GM20431 (cell line): ENCODE results near the gene PINK1.
"Not testable (repeated sequence)": the region's sequence is repeated elsewhere in the genome, so short reads cannot be mapped to it uniquely, and the experiment has no call there.

ENCODE experiments used
- in situ Hi-C: fragments of 300-500 bp; cut with MseI, MboI; formaldehyde crosslinking; loops from one replicate; pipeline ENCODE4 v1.15.0; 2020; ENCODE audit warnings: low sequenced_read_pairs; ENCODE audit not compliant: unreplicated experiment

The PINK1 gene

GRCh38 chr1:20633190-20634064 lies at the start of gene PINK1:
Gene PINK1, plus strand, starts transcription at chr1:20633458. Its CDS starts 91 bp downstream, at chr1:20633549.
- in situ Hi-C loops: no loop called here

DNA sequence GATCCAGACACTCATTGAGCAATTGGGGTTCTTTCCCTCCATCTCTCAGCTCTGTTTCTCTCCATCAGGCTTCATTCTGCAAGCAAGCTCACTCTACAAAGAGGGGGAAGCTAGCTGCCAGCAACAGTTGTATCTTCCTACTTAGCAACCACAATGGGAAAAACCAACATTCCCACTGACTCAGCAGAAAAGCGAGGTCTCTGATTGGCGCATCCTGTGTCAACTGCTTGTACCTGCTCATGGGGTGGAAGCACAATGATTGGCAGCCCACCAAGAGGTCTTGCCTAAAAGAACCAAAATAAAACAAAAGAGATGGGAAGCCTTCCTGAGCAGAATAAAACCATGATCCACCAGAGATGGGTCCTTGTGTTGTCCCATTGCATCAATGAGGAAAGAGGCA lies 48.4 kb upstream of the PINK1 start:
- in situ Hi-C loops: no loop called here

GRCh38 chr1:20586953-20587660 lies 46.2 kb upstream of the PINK1 start:
- in situ Hi-C loops: no loop called here

- in situ Hi-C loops: no loop called here
These were observed 45.6 kb upstream of the PINK1 start for GRCh38 chr1:20587661-20588053.

- in situ Hi-C loops: no loop called here
These were observed 44.5 kb upstream of the PINK1 start, which contains the start of gene CDA for GRCh38 chr1:20588634-20589225. Gene CDA, plus strand, starts transcription at chr1:20589097. Its CDS starts 33 bp downstream, at chr1:20589130.

DNA sequence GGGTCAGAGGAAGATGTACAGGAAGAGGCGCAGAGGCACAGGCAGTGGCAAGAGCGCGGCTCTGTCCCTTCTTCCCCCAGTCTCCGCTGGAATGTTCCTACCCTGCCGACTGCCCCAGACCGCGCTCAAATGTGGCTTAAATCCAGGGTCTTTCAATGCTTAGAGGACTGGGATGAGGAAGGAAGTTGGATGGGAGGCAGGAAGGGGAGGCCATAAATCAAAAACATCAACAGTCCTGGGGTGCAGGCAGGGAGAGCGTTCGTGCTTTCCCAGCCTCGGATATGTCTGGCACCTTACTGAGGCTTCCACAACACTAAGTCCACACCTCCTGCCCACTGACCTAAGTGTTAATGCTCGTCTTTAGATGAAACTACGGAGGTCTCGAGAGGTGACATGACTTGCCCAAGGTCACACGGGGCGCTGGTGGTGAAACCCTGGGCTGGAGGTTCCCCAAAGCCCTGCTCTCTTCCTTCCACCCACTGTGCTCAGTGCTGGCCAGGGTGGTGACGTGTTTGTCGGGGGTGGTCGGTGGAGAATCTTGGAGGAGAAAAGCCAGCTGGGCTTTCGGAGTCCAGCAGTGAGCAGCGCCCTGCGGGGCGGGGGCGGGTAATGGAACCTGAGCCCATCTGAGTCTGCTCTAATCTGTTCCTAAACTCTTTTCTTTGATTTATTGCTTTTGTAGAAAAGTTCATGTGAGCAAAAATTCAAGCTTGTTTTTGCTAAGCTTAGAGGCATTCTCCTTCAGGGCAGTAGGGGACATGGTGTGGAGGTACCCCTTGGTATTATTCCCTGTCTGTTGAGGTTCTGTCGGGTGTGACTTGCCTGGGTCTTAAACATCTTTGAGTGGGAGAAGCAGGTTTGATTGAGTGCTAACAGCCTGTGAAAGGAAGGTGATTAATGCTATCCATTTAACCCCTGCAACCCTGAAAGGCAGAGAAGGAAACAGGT lies 43.7 kb upstream of the PINK1 start:
- in situ Hi-C loops: no loop called here

DNA sequence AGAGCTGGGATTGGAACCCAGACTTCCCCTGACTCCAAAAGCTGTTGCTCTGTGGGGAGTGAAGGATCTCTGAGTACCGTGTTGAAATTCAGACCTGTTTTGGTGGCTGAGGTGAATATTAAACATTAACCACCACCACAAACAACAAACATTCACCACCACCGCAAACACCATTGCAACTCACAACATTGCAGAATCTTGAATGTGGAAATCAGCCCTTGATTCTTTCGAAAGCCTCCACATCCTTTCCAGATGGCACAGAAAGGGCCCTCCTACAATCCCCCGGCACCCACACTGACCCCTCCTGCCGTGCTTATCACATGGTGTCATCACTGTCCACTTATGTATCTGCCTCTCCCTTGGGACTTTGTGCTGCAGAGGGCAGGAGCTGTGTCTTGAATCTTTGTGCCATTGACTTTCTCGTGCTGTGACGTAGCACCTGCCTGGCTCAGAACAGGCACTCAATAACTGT lies 42.9 kb upstream of the PINK1 start:
- in situ Hi-C loops: no loop called here

DNA sequence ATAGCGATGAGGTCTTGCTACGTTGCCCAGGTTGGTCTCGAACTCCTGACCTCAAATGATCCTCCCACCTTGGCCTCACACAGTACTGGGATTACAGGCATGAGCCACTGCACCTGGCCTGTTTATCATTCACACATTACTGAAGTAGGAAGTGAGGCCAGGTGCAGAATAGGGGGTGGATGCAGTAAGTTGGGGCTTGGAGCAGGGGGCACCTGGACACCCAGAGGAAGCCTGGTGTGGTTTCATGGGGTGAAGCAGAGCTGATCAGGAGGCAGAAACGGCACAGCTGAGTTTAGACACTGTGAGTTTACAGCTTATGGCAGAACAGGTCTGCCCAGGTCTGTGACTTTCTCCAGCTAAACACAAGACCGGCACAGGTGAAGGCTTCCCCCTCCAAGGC lies 39.5 kb upstream of the PINK1 start:
- in situ Hi-C loops: no loop called here

DNA sequence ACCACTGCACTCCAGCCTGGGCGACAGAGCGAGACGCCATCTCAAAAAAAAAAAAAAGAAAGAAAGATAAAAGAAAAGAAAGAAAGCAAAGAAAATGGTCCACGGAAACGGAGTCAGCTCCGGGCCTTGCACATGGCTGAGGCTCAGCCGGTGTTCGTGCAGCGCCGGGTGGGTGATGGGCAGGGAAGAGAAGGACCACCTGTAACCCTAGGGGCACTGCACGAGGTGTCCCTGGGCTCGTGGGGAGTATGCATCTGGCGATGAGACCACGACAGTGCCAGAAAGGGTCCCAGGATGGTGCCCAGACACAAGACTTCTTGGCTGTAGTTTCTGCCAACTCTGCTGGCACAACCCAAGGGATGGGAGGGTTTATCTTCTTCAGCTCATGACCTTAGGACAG lies 38.5 kb upstream of the PINK1 start:
- in situ Hi-C loops: no loop called here

GRCh38 chr1:20596106-20596505 lies 37.2 kb upstream of the PINK1 start:
- in situ Hi-C loops: no loop called here

GRCh38 chr1:20597650-20598049 lies 35.6 kb upstream of the PINK1 start:
- in situ Hi-C loops: no loop called here

DNA sequence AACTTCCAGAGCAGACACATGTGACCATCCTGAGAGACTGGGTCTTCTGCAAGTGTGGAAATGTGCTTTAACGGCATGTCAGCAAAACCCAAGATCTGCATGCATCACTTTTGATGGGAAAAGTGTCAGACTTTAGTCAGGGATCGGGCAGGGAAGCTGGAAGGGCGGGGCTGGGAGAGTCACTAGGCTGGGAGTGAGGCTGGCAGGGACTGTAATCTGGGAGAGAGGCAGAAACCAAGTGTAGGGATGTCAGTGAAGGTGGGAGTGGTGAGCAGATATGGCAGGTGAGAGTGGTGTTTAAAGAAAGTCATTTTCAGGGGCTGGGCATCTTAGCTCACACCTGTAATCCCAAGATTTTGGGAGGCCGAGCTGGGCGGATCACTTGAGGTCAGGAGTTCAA lies 33.1 kb upstream of the PINK1 start:
- in situ Hi-C loops: no loop called here

- in situ Hi-C loops: no loop called here
These were observed 32.0 kb upstream of the PINK1 start for GRCh38 chr1:20601129-20601825.

DNA sequence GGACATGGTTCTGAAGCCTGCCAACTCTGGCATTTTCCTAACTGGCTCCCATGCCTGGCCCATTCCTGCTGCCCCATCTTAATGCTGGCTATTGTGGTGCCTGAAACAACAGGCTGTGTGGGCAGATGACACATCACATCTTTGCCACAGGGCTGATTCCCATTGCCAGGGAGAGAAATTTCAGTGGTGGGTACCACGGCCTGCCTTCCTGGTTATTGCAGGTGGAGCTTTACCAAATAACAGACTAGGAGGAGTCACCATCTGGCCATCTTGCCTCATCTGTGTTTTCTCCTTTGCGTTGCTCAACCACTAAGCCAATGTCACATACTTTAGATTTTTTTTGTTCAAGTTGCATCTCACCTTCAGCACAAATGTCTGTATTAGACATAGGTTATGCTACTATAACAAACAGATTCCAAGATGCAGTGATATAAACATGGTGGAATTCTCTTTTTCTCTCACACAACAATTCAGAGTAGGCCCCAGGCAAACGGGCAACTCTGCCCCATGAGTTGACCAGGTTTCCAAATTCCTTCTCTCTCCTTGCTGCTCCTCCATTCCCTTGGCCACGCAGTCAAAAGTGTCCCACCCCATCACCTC lies 30.3 kb upstream of the PINK1 start:
- in situ Hi-C loops: no loop called here

- in situ Hi-C loops: no loop called here
These were observed 29.5 kb upstream of the PINK1 start for GRCh38 chr1:20603504-20604464.

GRCh38 chr1:20604678-20605077 lies 28.6 kb upstream of the PINK1 start:
- in situ Hi-C loops: no loop called here

- in situ Hi-C loops: not testable (repeated sequence)
These were observed 26.3 kb upstream of the PINK1 start for GRCh38 chr1:20606801-20607570.
